ENCODE results near the gene TRIM24. TPM values are rescaled to one million over a fixed set of nuclear protein-coding genes. Genes with fewer than 3 reads are reported as not detected.
A peak's percentile ranks its signal among the peaks of the same experiment; 100 is the strongest.
"Not testable (repeated sequence)": the region's sequence is repeated elsewhere in the genome, so short reads cannot be mapped to it uniquely, and the experiment has no call there.

TRIM24 gene
- total RNA-seq, 1 donor from 2014 or later: 104 TPM

DNA sequence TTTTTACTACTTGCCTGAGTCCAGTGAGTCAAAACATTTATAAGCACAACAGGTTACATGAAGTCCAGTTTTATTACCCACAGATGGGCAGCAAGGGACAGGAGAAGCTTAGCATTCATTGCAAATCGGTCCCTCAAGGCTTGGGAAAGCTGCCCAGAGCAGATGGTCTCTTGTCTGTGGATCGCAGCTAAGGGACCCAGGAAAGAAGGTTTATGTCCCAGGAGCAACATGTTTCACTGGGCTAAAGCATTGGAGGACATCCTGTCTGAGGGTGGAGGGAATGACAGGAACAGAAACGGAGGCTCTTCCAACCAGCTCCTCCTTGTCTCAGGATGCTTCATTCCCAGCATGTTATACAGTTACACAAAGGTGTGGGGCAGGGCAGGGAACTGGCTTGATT, 39.3 kb downstream of the TRIM24 start:
- H3K27ac Mint-ChIP-seq (ENCODE audit: unreplicated experiment): no peak overlapping the region
- H3K4me1 Mint-ChIP-seq (ENCODE audit: unreplicated experiment): peaks cover 14% of the 10 kb centered on the region
- peaks cover 24% of the 10 kb centered on the region for H3K36me3 Mint-ChIP-seq (ENCODE audit: low read depth, unreplicated experiment)
- no peak for DNase-seq (ENCODE audit: low spot score)
- no peak overlapping the region for H3K4me3 Mint-ChIP-seq (ENCODE audit: unreplicated experiment)
- H3K27me3 Mint-ChIP-seq (ENCODE audit: unreplicated experiment): no peaks in the 10 kb centered on the region
- no peak for TF ChIP-seq CTCF (IDR thresholded peaks at IDR 0.05; ENCODE audit: unreplicated experiment)
- no peaks in the 10 kb centered on the region for H3K9me3 Mint-ChIP-seq (ENCODE audit: unreplicated experiment)

DNA sequence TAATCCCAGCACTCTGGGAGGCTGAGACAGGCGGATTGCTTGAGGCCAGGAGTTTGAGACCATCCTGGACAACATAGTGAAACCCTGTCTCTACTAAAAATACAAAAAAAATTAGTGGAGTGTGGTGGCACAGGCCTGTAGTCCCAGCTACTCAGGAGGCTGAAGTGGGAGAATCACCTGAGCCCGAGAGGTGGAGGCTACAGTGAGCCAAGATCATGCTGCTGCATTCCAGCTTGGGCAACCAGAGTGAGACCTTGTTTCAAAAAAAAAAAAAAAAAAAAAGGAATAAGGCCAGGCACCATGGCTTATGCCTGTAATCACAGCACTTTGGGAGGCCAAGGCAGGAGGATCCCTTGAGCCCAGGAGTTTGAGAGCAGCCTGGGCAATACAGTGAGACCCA, 40.2 kb downstream of the TRIM24 start:
- peaks cover 28% of the 10 kb centered on the region for H3K36me3 Mint-ChIP-seq (ENCODE audit: low read depth, unreplicated experiment)
- not testable (repeated sequence) for H3K27me3 Mint-ChIP-seq (ENCODE audit: unreplicated experiment); DNase-seq (ENCODE audit: low spot score); H3K9me3 Mint-ChIP-seq (ENCODE audit: unreplicated experiment); H3K27ac Mint-ChIP-seq (ENCODE audit: unreplicated experiment); H3K4me3 Mint-ChIP-seq (ENCODE audit: unreplicated experiment)
- H3K4me1 Mint-ChIP-seq (ENCODE audit: unreplicated experiment): peaks cover 14% of the 10 kb centered on the region

DNA sequence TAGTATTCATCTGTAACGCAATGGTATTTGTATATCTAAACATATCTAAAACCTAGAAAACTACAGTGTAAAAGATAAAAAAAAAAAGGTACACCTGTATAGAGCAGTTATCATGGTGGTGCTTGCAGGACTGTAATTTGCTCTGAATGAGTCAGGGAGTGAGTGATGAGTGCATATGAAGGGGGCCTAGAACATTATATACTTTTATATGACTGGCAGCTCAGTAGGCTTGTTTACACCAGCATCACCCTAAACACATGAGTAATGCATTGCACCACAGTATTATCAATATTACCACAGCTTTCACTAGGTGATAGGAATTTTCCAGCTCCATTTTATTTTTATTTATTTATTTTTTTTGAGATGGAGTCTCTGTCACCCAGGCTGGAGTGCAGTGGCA, 40.8 kb downstream of the TRIM24 start:
- TF ChIP-seq CTCF (IDR thresholded peaks at IDR 0.05; ENCODE audit: unreplicated experiment): no peak
- H3K4me3 Mint-ChIP-seq (ENCODE audit: unreplicated experiment): no peak overlapping the region
- H3K36me3 Mint-ChIP-seq (ENCODE audit: low read depth, unreplicated experiment): peaks cover 34% of the 10 kb centered on the region
- H3K9me3 Mint-ChIP-seq (ENCODE audit: unreplicated experiment): no peaks in the 10 kb centered on the region
- H3K4me1 Mint-ChIP-seq (ENCODE audit: unreplicated experiment): peaks cover 14% of the 10 kb centered on the region
- H3K27me3 Mint-ChIP-seq (ENCODE audit: unreplicated experiment): no peaks in the 10 kb centered on the region
- H3K27ac Mint-ChIP-seq (ENCODE audit: unreplicated experiment): no peak overlapping the region
- DNase-seq (ENCODE audit: low spot score): no peak

DNA sequence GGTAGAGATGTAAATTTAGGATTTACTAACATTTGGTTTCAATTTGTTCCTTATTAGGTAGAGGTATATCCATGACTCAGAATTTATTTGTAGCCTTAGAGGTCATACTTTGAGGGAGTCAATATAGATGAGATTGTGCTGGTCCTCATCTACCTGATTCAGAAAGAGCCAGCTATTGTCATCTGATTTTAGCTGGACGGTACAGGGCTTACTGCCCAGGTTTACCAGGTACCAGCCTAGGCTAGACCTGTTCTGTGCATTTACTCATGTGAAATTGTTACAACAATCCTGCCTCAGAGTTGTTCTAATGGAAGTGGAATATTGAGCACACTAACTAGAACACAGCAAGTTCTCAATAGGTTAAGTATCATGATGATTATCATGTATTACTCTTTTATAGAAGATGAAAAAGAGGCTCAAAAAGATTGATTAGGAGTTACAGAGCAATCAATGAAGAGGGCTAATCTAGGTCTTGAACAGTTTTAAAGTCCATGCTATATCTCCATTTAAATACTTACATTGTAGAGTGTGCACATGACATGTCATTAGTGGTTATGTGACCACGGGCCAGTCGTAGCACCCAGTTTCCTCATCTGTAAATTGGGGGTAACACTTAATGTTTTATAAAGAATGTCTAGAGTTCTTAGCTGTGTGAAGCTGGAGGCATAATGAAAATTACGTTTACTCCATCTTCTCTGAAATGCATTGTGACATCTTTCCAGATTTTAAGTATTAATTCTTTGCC, 42.1 kb downstream of the TRIM24 start:
- H3K4me3 Mint-ChIP-seq (ENCODE audit: unreplicated experiment): peak overlapping the region; percentile 51
- no peak for DNase-seq (ENCODE audit: low spot score)
- no peaks in the 10 kb centered on the region for H3K27me3 Mint-ChIP-seq (ENCODE audit: unreplicated experiment)
- peaks cover 37% of the 10 kb centered on the region for H3K36me3 Mint-ChIP-seq (ENCODE audit: low read depth, unreplicated experiment)
- no peak for TF ChIP-seq CTCF (IDR thresholded peaks at IDR 0.05; ENCODE audit: unreplicated experiment)
- H3K27ac Mint-ChIP-seq (ENCODE audit: unreplicated experiment): peak overlapping the region; percentile 9
- no peaks in the 10 kb centered on the region for H3K9me3 Mint-ChIP-seq (ENCODE audit: unreplicated experiment)
- peaks cover 14% of the 10 kb centered on the region for H3K4me1 Mint-ChIP-seq (ENCODE audit: unreplicated experiment)

DNA sequence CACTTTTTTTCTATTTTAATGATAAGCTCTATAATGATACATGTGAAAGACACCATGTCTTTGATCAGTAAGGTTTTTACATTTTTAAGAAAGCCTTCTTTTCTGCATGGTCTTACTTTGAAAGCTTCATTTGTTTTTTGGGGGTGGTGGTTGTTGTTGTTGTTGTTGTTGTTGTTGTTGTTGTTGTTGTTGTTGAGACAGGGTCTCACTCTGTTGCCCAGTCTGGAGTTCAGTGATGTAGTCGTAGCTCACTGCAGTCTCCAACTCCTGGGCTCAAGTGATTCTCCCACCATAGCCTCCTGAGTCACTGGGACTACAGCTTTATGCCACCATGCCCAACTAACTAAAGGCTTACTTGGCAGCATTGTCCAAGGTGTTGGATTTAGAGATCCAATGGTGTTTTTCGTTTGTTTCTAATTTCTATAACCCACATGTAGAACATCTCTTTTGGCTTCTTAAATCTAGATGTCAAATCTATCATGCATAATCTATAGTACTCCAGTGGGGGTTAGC, 45.4 kb downstream of the TRIM24 start:
- peak overlapping the region; percentile 34 for H3K4me3 Mint-ChIP-seq (ENCODE audit: unreplicated experiment)
- H3K9me3 Mint-ChIP-seq (ENCODE audit: unreplicated experiment): no peaks in the 10 kb centered on the region
- H3K4me1 Mint-ChIP-seq (ENCODE audit: unreplicated experiment): peaks cover 7% of the 10 kb centered on the region
- TF ChIP-seq CTCF (IDR thresholded peaks at IDR 0.05; ENCODE audit: unreplicated experiment): no peak
- H3K27ac Mint-ChIP-seq (ENCODE audit: unreplicated experiment): no peak overlapping the region
- DNase-seq (ENCODE audit: low spot score): no peak
- H3K27me3 Mint-ChIP-seq (ENCODE audit: unreplicated experiment): no peaks in the 10 kb centered on the region
- H3K36me3 Mint-ChIP-seq (ENCODE audit: low read depth, unreplicated experiment): peaks cover 39% of the 10 kb centered on the region
